KMS-11 (cell line): ENCODE results near the gene ARMC6.

Experiments used
- H2AFZ ChIP-seq: fragments of 200-600 bp; sonication (generic); 2 replicates; pipeline ENCODE4 v1.6.1; 2016; ENCODE audit warnings: antibody characterized with exemption, mixed run types, low read depth
- H3K27ac ChIP-seq: fragments of 200-600 bp; sonication (generic); 2 replicates; pipeline ENCODE4 v1.6.1; 2016; ENCODE audit warnings: mild to moderate bottlenecking, mixed run types
- H3K27me3 ChIP-seq: fragments of 200-600 bp; sonication (generic); 2 replicates; pipeline ENCODE4 v1.6.1; 2017; ENCODE audit warnings: mild to moderate bottlenecking, low read depth, mixed run types, moderate library complexity; ENCODE audit not compliant: insufficient read depth
- H3K36me3 ChIP-seq: fragments of 200-600 bp; sonication (generic); 2 replicates; pipeline ENCODE4 v1.6.1; 2017; ENCODE audit warnings: mild to moderate bottlenecking, mixed run types; ENCODE audit not compliant: insufficient read depth
- H3K4me1 ChIP-seq: fragments of 200-600 bp; sonication (generic); 2 replicates; pipeline ENCODE4 v1.6.1; 2016; ENCODE audit warnings: mild to moderate bottlenecking, low read depth, mixed run types; ENCODE audit not compliant: poor library complexity, severe bottlenecking
- H3K4me2 ChIP-seq: fragments of 200-600 bp; sonication (generic); 2 replicates; pipeline ENCODE4 v1.7.0; 2016; ENCODE audit warnings: mild to moderate bottlenecking, mixed run types
- H3K4me3 ChIP-seq: fragments of 200-600 bp; sonication (generic); IDR thresholded peaks from 2 replicates; pipeline ENCODE4 v1.6.1; 2017; ENCODE audit warnings: low read depth, low read length, mixed read lengths; ENCODE audit not compliant: insufficient read depth
- H3K79me2 ChIP-seq: fragments of 200-600 bp; sonication (generic); 2 replicates; pipeline ENCODE4 v1.6.1; 2016; ENCODE audit warnings: low read depth, mixed run types; ENCODE audit not compliant: insufficient read depth
- H3K9ac ChIP-seq: fragments of 200-600 bp; sonication (generic); 2 replicates; pipeline ENCODE4 v1.6.1; 2016; ENCODE audit warnings: mild to moderate bottlenecking, mixed run types
- H4K20me1 ChIP-seq: fragments of 200-600 bp; sonication (generic); 2 replicates; pipeline ENCODE4 v1.6.1; 2016; ENCODE audit warnings: mild to moderate bottlenecking, mixed run types; ENCODE audit not compliant: insufficient read depth
- CTCF ChIP-seq: fragments of 200-600 bp; sonication (generic); conservative IDR thresholded peaks from 2 replicates; pipeline ENCODE4 v1.6.1; 2017; ENCODE audit warnings: low read depth, mild to moderate bottlenecking, antibody characterized with exemption, low read length, moderate library complexity, mixed read lengths

ARMC6 gene

GRCh38 chr19:19042732-19043280 is 9.4 kb downstream of the ARMC6 start:
- no peak overlapping the region for H2AFZ ChIP-seq
- H3K79me2 ChIP-seq, result peaks cover 16% of the 10 kb centered on the region; the same call in 1 of the 2 replicates
- H3K27me3 ChIP-seq, result no peaks in the 10 kb centered on the region
- H4K20me1 ChIP-seq, result no peaks in the 10 kb centered on the region
- peaks cover 1% of the 10 kb centered on the region; the same call in 1 of the 2 replicates for H3K36me3 ChIP-seq
- no peak for TF ChIP-seq CTCF
- no peak overlapping the region for H3K4me3 ChIP-seq
- H3K4me1 ChIP-seq, result no peaks in the 10 kb centered on the region
- no peak overlapping the region for H3K9ac ChIP-seq
- H3K27ac ChIP-seq, result no peak overlapping the region
- no peak overlapping the region for H3K4me2 ChIP-seq

- H3K4me2 ChIP-seq, result no peak overlapping the region
- H3K36me3 ChIP-seq, result no peaks in the 10 kb centered on the region
- H2AFZ ChIP-seq, result no peak overlapping the region
- H3K4me1 ChIP-seq, result no peaks in the 10 kb centered on the region
- H4K20me1 ChIP-seq, result no peaks in the 10 kb centered on the region
- no peaks in the 10 kb centered on the region for H3K27me3 ChIP-seq
- H3K4me3 ChIP-seq, result no peak overlapping the region
- H3K27ac ChIP-seq, result no peak overlapping the region
- H3K79me2 ChIP-seq, result peaks cover 13% of the 10 kb centered on the region; the same call in 1 of the 2 replicates
- no peak for TF ChIP-seq CTCF
- H3K9ac ChIP-seq, result no peak overlapping the region
These were observed 10.1 kb downstream of the ARMC6 start for GRCh38 chr19:19043481-19043880.

- no peaks in the 10 kb centered on the region for H3K36me3 ChIP-seq
- peaks cover 10% of the 10 kb centered on the region; the same call in 1 of the 2 replicates for H3K79me2 ChIP-seq
- TF ChIP-seq CTCF, result no peak
- H2AFZ ChIP-seq, result no peak overlapping the region
- no peak overlapping the region for H3K9ac ChIP-seq
- H3K27ac ChIP-seq, result no peak overlapping the region
- no peaks in the 10 kb centered on the region for H3K4me1 ChIP-seq
- no peaks in the 10 kb centered on the region for H4K20me1 ChIP-seq
- H3K27me3 ChIP-seq, result no peaks in the 10 kb centered on the region
- H3K4me2 ChIP-seq, result no peak overlapping the region
- no peak overlapping the region for H3K4me3 ChIP-seq
These were observed 10.5 kb downstream of the ARMC6 start for GRCh38 chr19:19043881-19044280.

GRCh38 chr19:19049406-19049805 is 16.0 kb downstream of the ARMC6 start:
- TF ChIP-seq CTCF, result no peak
- Histone ChIP-seq H3K27ac (no peak overlapping the region), H3K4me1 (no peaks in the 10 kb centered on the region), H3K27me3 (no peaks in the 10 kb centered on the region), H4K20me1 (no peaks in the 10 kb centered on the region), H3K36me3 (no peaks in the 10 kb centered on the region; the same call in 1 of the 2 replicates), H3K79me2 (no peaks in the 10 kb centered on the region), H2AFZ (no peak overlapping the region), H3K4me2 (no peak overlapping the region), H3K4me3 (no peak overlapping the region), H3K9ac (no peak overlapping the region)
